ENCODE results near the gene CFAP410.
A peak's percentile ranks its signal among the peaks of the same experiment; 100 is the strongest.

The CFAP410 gene

DNA sequence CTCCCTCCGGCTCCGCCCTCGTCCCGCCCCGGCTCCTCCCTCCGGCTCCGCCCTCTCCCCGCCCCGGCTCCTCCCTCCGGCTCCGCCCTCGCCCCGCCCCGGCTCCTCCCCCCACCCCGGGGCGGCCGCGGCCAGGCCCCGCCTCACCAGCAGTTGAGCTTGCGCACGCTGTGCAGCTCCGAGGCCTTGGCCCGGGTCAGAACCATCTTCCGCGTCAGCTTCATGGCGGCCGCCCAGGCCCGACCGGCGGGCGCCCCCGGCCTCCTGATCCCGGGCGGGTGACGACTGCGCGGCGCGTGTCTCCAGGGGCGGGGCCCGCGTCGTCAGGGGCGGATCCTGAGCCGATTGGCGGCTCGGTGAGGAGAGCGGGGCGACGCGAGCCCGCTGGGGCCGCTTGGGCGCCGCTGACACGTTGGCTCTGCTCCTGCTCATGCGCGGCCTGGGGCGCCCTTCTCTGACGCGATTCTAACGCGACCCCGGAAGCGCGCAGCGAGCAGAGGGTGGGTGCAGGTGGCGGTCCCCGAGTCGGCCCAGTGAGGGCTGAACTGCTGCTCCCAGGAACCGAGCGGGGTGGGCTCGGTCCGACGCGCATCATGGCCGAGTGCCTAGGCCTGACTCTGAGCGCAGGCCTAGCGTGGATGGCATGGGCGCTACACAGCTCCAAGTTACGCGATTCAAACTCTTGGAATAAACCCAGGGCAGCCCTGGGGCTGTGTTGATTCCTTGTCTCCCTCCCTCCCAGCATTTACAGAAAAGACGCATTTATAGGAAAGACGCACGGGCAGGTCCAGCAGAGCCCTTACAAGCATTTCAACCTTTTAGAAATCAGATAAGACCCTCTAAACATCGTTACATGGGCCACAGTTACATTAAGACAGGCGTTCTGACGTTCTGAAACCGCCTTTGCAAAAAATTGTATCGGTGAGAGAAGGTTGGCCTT lies at the start of gene CFAP410:
Gene CFAP410 (minus strand): TSS at position 420 of the 940 bp plus-strand sequence. CDS start 196 bp downstream, at position 224.
- H3K4me3 ChIP-seq (ENCODE audit: control insufficient read depth, low read depth, low read length): peak within 1 kb of the TSS; percentile 75
- TF ChIP-seq, protein P1, sequence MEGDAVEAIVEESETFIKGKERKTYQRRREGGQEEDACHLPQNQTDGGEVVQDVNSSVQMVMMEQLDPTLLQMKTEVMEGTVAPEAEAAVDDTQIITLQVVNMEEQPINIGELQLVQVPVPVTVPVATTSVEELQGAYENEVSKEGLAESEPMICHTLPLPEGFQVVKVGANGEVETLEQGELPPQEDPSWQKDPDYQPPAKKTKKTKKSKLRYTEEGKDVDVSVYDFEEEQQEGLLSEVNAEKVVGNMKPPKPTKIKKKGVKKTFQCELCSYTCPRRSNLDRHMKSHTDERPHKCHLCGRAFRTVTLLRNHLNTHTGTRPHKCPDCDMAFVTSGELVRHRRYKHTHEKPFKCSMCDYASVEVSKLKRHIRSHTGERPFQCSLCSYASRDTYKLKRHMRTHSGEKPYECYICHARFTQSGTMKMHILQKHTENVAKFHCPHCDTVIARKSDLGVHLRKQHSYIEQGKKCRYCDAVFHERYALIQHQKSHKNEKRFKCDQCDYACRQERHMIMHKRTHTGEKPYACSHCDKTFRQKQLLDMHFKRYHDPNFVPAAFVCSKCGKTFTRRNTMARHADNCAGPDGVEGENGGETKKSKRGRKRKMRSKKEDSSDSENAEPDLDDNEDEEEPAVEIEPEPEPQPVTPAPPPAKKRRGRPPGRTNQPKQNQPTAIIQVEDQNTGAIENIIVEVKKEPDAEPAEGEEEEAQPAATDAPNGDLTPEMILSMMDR (conservative IDR thresholded peaks at IDR 0.05; ENCODE audit: control insufficient read depth, insufficient read depth, low read depth, low read length): no peak
- DNase-seq (ENCODE audit: low read depth): peak; percentile 89

DNA sequence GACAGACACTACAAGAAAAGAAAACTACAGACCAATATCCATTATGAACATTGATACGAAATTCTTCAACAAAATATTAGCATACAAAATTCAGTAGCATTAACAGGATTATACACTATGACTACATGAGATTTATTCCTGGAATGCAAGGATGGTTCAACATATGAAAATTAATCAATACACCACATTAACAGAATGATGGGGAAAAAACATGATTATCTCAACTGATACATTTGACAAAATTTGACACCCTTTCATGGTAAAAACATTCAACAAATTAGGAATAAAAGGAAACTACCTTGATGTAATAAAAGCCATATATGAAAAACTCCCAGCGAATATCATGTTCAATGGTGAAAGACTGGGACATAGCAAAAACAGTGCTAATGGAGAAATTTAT lies 45.8 kb upstream of the CFAP410 start:
- DNase-seq (ENCODE audit: low read depth): no peak
- no peak overlapping the region for H3K4me3 ChIP-seq (ENCODE audit: control insufficient read depth, low read depth, low read length)
- TF ChIP-seq, protein P1 (conservative IDR thresholded peaks at IDR 0.05; ENCODE audit: control insufficient read depth, insufficient read depth, low read depth, low read length): no peak

DNA sequence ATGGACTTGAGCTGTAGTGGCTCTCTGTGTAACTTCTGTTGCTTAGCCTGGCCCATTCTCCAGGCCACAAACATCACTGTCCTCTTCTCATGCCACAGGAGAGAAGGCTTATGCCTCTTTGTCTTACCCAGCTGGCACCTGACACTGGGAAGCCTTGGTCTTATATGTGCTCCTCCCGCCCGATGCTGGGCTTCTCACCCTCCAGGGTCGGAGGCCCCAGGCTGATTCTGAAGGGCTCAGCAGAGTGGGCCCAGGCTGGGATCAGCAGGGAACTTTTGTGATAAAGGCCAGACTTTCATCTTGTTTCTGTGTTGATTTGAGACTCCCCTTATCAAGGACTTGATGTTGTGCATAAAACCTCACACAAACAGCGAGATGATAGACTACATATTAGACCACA lies 44.0 kb upstream of the CFAP410 start:
- DNase-seq (ENCODE audit: low read depth): no peak
- TF ChIP-seq, protein P1 (conservative IDR thresholded peaks at IDR 0.05; ENCODE audit: control insufficient read depth, insufficient read depth, low read depth, low read length): no peak
- H3K4me3 ChIP-seq (ENCODE audit: control insufficient read depth, low read depth, low read length): no peak overlapping the region

DNA sequence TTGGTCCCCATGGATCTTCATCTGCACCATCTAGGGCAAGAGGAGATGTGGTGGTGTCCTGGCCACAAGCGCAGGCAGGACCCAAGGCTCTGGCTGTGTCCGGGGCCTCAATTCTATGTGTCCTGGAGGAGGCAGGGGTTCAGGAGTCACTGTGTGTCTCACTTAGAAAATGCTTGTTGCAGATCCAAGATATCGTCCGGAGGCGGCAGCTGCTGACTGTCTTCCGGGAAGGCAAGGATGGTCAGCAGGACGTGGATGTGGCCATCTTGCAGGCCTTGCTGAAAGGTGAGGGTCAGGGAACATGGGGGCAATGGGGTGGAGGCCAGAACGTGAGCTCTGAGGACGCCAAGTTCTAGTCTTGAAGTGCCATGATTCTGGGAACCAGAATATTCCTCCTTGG lies 43.3 kb upstream of the CFAP410 start:
- TF ChIP-seq, protein P1 (conservative IDR thresholded peaks at IDR 0.05; ENCODE audit: control insufficient read depth, insufficient read depth, low read depth, low read length): no peak
- no peak for DNase-seq (ENCODE audit: low read depth)
- no peak overlapping the region for H3K4me3 ChIP-seq (ENCODE audit: control insufficient read depth, low read depth, low read length)

DNA sequence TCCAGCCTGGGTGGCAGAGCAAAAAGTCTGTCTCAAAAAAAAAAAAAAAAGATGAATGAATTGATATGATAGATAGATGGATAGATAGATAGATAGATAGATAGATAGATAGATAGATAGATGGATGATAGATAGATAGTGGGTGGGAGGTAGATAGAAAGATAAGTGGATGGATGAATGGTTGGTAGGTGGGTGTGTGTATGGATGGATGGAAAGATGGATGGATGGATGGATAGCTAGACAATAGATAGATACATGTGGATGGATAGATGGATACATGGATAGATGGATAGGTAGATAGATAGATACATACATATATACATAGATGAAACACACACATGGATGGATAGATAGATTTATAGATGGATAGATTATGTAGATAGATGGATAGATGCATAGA lies 42.7 kb upstream of the CFAP410 start:
- no peak for DNase-seq (ENCODE audit: low read depth)
- no peak overlapping the region for H3K4me3 ChIP-seq (ENCODE audit: control insufficient read depth, low read depth, low read length)
- TF ChIP-seq, protein P1 (conservative IDR thresholded peaks at IDR 0.05; ENCODE audit: control insufficient read depth, insufficient read depth, low read depth, low read length): no peak

DNA sequence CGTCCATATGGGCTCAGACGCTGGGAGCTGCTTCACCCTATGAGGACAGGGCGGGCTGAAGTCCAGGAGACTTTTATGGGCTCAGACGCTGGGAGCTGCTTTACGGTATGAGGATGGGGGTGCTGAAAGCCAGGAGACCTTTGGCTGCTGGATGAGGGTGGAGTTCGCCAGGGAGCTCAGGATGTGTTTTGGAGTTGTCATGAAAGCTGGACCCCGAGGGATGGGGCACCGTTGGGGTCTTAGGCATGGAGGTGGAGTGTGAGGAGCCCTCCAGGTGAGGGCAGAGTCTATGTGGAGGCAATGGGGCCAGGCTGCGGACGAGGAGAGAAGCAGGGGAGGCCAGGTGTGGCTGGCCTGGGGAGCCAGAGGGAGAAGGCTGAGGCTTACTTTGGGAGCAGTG lies 41.7 kb upstream of the CFAP410 start:
- no peak for DNase-seq (ENCODE audit: low read depth)
- TF ChIP-seq, protein P1 (conservative IDR thresholded peaks at IDR 0.05; ENCODE audit: control insufficient read depth, insufficient read depth, low read depth, low read length): no peak
- no peak overlapping the region for H3K4me3 ChIP-seq (ENCODE audit: control insufficient read depth, low read depth, low read length)
